Transverse colon (tissue), 4 donors: ENCODE results near the gene PRR7. TPM values are rescaled to one million over a fixed set of nuclear protein-coding genes. Genes with fewer than 3 reads are reported as not detected.
A peak's percentile ranks its signal among the peaks of the same experiment; 100 is the strongest.

Source experiments
- DNase-seq: peaks from one replicate; pipeline ENCODE4 v3.0.0-alpha.2; 2019
- H3K27ac ChIP-seq, 4 donors: fragments of 200-600 bp; sonication (generic); 2 replicates each; pipeline ENCODE4 v1.5.1; 2016 to 2018; ENCODE audit warnings: inconsistent platforms in 4 of 4
- H3K27me3 ChIP-seq: fragments of 200-600 bp; sonication (generic); 2 replicates; pipeline ENCODE4 v1.5.1; 2017; ENCODE audit warnings: inconsistent platforms
- H3K36me3 ChIP-seq, 4 donors: fragments of 200-600 bp; sonication (generic); 2 replicates each; pipeline ENCODE4 v1.5.1; 2017 to 2019; ENCODE audit warnings: inconsistent platforms in 4 of 4
- H3K4me1 ChIP-seq, 4 donors: fragments of 200-600 bp; sonication (generic); 2 replicates each; pipeline ENCODE4 v1.5.1; 2017 to 2020; ENCODE audit warnings: inconsistent platforms in 4 of 4
- H3K4me3 ChIP-seq, 4 donors: fragments of 200-600 bp; sonication (generic); 1 replicate in 1 of 4; 2 replicates in 3 of 4; pipeline versions ENCODE4 v1.5.1 to v1.6.1; 2017 to 2019; ENCODE audit warnings: inconsistent platforms in 4 of 4
- H3K9me3 ChIP-seq, 2 donors: fragments of 200-600 bp; sonication (generic); 2 replicates each; pipeline ENCODE4 v1.5.1; 2017 to 2019; ENCODE audit warnings: inconsistent platforms in 2 of 2
- EP300 ChIP-seq: sonication (generic); formaldehyde crosslinking; IDR thresholded peaks from one replicate; pipeline ENCODE4 v1.6.1; 2017; ENCODE audit warnings: antibody characterized with exemption, low read depth
- POLR2A ChIP-seq: fragments of 450-650 bp; IDR thresholded peaks from one replicate; pipeline ENCODE4 v1.6.1; 2016; ENCODE audit warnings: antibody characterized with exemption, mild to moderate bottlenecking, moderate library complexity
- POLR2AphosphoS5 ChIP-seq, 3 donors: sonication (generic); formaldehyde crosslinking; IDR thresholded peaks; one replicate each; pipeline ENCODE4 v1.6.1; 2016; ENCODE audit warnings: antibody characterized with exemption in 3 of 3
- WGBS, 2 donors: methylation state at CpG; one replicate each; pipeline ENCODE4 v1.1.5; 2018; ENCODE audit warnings: low coverage in 1 of 2; 5-methylcytosine and 5-hydroxymethylcytosine counted together
- in situ Hi-C, 4 donors: fragments of 200-750 bp; cut with MboI; loops; one replicate each; pipeline versions ENCODE4 v1.15.0 to v1.15.1; 2017; ENCODE audit warnings: low sequenced_read_pairs in 3 of 4, low pct_ligation_motif_present in 1 of 4, low pct_unique_long_range_greater_than_20kb in 1 of 4
- intact Hi-C: fragments of 100-400 bp; cut with DNase I; formaldehyde crosslinking; loops from one replicate; pipeline ENCODE4 v1.15.1; 2023; ENCODE audit warnings: low total_unique reads
- total RNA-seq, 4 donors: library from RNA; depleted of rRNA; stranded (reverse); fragments of >200 nt; gene quantifications; one replicate each; pipeline ENCODE4 v1.1.0, GENCODE V29; 2016
- TF ChIP-seq, protein P1 (sequence below), 5 experiments: fragments of 200-600 bp in 3 of 5; fragments of 450-650 bp in 2 of 5; sonication (generic) in 3 of 5; IDR thresholded peaks; 1 replicate in 2 of 5; 2 replicates in 3 of 5; pipeline ENCODE4 v1.5.1; 2016 to 2017; ENCODE audit warnings: antibody characterized with exemption in 5 of 5, inconsistent platforms in 3 of 5, mild to moderate bottlenecking in 2 of 5, moderate library complexity in 1 of 5

Gene PRR7
- total RNA-seq, 4 donors from 2014 or later: 2.1 to 5.0 (median 2.5) TPM; not detected in 1

DNA sequence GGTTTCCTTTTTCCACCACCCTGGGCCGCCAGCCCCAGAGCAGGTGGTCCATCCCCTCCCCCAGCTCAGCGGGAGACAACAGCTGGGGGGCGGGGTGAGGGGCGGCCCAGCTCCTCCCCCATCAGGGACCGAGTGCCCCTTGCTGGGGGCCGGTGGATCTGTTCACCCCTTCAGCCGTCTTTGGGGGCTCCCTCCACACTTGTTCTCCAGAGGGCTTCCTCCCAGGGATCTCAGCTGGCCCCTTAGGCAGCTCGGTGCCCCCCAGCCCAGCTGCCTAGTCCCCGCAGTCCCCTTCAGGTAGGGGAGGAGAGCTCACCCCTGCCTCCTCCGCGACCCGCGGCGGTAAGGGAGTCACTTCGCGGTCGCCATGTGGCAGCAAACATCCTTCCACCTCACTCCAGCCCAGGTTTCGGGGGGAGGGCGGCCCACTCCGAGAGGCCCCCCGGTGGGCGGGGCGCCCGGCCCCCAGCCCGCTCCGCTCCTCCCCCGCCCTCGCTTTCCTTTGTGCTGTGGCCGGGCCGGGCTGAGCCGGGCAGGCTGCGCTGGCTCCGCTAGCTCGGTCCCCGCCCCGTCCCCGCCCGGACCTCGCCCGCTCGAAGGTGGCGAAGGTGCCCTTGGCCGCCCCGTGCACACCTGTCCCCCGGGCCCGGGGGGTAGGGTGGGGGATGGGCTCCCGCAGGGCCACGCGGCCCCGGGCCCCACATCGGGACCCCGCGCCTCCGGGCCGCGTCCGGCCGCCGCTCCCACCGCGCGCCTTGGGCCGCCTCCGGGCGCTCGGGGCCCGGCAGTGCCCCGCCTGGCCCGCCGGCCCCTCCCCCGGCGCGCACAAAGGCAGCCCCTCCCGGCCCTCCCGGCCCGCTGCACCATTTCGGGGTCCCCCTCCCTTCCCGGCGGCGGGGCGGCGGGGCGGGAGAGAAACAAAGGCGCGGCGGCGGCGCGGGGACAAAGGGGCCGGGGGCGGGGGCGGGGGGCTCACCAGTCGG, 26.1 kb downstream of the PRR7 start:
- 4% methylated on average over 5 to 45 of the region's 93 CpGs for WGBS, 2 donors
- DNase-seq: peak; percentile 62
- Histone ChIP-seq H3K4me3 (peak overlapping the region; percentile 61 to 91 (median 71)), H3K27ac (peak overlapping the region; percentile 78 to 91 (median 83)), H3K27me3 (peaks cover 14% of the 10 kb centered on the region), H3K9me3 (no peaks in the 10 kb centered on the region), H3K4me1 (peaks cover 11 to 30% (median 16%) of the 10 kb centered on the region in 4 donors), H3K36me3 (no peaks in the 10 kb centered on the region)
- intact Hi-C loops: no loop called here
- in situ Hi-C loops: loop anchor here in 1 of 4 donors (25.0 kb wide), 1 partner anchor 160 kb away; the partner anchor contains the start of genes MXD3, PRELID1 and RAB24
- no peak for TF ChIP-seq EP300
- no peak for TF ChIP-seq POLR2A
- TF ChIP-seq POLR2AphosphoS5 (IDR thresholded peaks at IDR 0.05): no peak
- TF ChIP-seq, protein P1, sequence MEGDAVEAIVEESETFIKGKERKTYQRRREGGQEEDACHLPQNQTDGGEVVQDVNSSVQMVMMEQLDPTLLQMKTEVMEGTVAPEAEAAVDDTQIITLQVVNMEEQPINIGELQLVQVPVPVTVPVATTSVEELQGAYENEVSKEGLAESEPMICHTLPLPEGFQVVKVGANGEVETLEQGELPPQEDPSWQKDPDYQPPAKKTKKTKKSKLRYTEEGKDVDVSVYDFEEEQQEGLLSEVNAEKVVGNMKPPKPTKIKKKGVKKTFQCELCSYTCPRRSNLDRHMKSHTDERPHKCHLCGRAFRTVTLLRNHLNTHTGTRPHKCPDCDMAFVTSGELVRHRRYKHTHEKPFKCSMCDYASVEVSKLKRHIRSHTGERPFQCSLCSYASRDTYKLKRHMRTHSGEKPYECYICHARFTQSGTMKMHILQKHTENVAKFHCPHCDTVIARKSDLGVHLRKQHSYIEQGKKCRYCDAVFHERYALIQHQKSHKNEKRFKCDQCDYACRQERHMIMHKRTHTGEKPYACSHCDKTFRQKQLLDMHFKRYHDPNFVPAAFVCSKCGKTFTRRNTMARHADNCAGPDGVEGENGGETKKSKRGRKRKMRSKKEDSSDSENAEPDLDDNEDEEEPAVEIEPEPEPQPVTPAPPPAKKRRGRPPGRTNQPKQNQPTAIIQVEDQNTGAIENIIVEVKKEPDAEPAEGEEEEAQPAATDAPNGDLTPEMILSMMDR (IDR thresholded peaks at IDR 0.05): no peak

DNA sequence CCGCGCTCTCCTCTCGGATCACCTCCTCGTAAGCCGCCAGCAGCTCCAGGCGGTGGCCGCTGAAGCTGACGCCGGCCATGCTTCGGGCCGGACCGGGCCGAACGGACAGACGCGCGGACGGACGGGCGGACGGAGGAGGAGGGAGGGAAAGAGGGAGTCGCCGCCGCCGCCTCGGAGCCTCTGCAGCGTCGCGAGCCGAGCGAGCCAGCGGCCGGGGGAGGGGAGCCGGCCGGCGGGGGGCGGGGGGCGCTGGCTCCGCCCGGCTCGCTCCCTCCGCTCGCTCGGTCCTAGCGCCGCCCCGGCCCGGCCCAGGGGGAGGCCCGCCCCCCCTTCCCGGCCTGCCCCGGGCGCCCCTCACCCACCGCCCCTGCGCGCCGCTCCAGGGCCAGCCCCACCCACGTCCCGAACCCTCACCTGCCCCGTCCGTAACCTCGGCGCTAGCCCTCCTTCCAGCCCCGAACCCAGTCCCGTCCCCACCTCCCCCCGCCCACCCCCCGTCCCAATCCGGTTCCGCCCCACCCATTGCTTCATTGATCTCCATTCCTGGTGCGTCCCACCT, 26.9 kb downstream of the PRR7 start, which contains the start of gene DBN1:
Gene DBN1, minus strand, starts transcription at position 192 of the 559 bp plus-strand sequence. Its CDS starts 113 bp downstream, at position 79.
- H3K27ac ChIP-seq: peak within 1 kb of the TSS; percentile 78 to 91 (median 83)
- H3K9me3 ChIP-seq: no peaks in the 10 kb centered on the region
- H3K36me3 ChIP-seq: no peaks in the 10 kb centered on the region
- intact Hi-C loops: no loop called here
- peak; percentile 46 for DNase-seq
- in situ Hi-C loops: loop anchor here in 1 of 4 donors (25.0 kb wide), 1 partner anchor 161 kb away; the partner anchor contains the start of genes MXD3, PRELID1 and RAB24
- peaks cover 14% of the 10 kb centered on the region for H3K27me3 ChIP-seq
- TF ChIP-seq POLR2A: no peak
- peak in 2 of 3 donors; percentile 38 for TF ChIP-seq POLR2AphosphoS5 (IDR thresholded peaks at IDR 0.05)
- no peak for TF ChIP-seq EP300
- TF ChIP-seq, protein P1 (IDR thresholded peaks at IDR 0.05): no peak
- H3K4me3 ChIP-seq: peak within 1 kb of the TSS; percentile 61 to 91 (median 71)
- peaks cover 16 to 37% (median 18%) of the 10 kb centered on the region in 4 donors for H3K4me1 ChIP-seq
- 3 to 29% methylated on average over 1 to 50 of the region's 69 CpGs for WGBS, 2 donors

DNA sequence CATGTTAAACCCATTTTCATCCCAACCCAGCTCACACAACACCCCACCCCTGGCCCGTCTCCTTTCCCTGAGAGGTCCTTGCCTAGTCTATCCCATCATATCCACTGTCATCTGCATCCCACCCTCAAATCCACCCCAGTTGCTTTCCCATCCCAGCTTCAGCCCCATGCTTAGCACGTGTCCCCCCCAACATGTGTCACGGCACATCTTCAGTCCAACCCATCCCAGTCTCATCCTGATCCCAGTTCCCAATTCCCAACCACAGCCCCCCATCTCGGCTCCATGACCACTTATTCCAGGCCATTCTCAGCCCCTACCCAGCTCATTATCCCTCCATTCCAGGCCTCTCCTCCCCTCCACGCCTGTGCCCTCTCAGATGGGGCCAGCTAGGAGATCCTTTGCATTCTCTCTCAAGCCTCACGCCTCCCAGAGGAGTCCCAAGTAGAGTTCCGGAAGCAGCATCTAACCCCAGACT, 27.4 kb downstream of the PRR7 start:
- Histone ChIP-seq H3K4me1 (peaks cover 21 to 42% (median 24%) of the 10 kb centered on the region in 4 donors), H3K27ac (peak overlapping the region; percentile 78 to 91 (median 83)), H3K4me3 (peak overlapping the region in 1 of 4 donors; percentile 77), H3K36me3 (no peaks in the 10 kb centered on the region), H3K9me3 (no peaks in the 10 kb centered on the region), H3K27me3 (peaks cover 14% of the 10 kb centered on the region)
- 48 to 49% methylated on average over 4 to 7 of the region's 7 CpGs for WGBS, 2 donors
- in situ Hi-C loops (loop anchor here in 1 of 4 donors (25.0 kb wide), 1 partner anchor 162 kb away; the partner anchor contains the start of genes MXD3, PRELID1 and RAB24), intact Hi-C loops (no loop called here)
- DNase-seq: no peak
- TF ChIP-seq, protein P1 (IDR thresholded peaks at IDR 0.05): no peak
- TF ChIP-seq EP300 (no peak), POLR2AphosphoS5 (IDR thresholded peaks at IDR 0.05) (no peak), POLR2A (no peak)
